Skeletal muscle tissue (tissue), 4 donors: ENCODE results near the gene CFAP91. TPM values are rescaled to one million over a fixed set of nuclear protein-coding genes. Genes with fewer than 3 reads are reported as not detected.
"Not testable (repeated sequence)": the region's sequence is repeated elsewhere in the genome, so short reads cannot be mapped to it uniquely, and the experiment has no call there.

ENCODE experiments used
- H3K27ac ChIP-seq: one replicate; pipeline ENCODE4 v1.7.0; 2013; ENCODE audit warnings: mild to moderate bottlenecking, low read depth, low read length, inconsistent platforms
- H3K27me3 ChIP-seq, 3 donors: one replicate each; pipeline ENCODE4 v1.7.0; 2013; ENCODE audit warnings: low read length in 3 of 3; ENCODE audit not compliant: control insufficient read depth in 3 of 3, insufficient read depth in 3 of 3
- H3K36me3 ChIP-seq, 3 donors: one replicate each; pipeline ENCODE4 v1.7.0; 2013; ENCODE audit warnings: low read length in 3 of 3; ENCODE audit not compliant: control insufficient read depth in 3 of 3, insufficient read depth in 3 of 3
- H3K4me1 ChIP-seq, 3 donors: one replicate each; pipeline ENCODE4 v1.7.0; 2013; ENCODE audit warnings: low read length in 3 of 3, mild to moderate bottlenecking in 3 of 3; ENCODE audit not compliant: control insufficient read depth in 3 of 3, insufficient read depth in 3 of 3
- H3K4me3 ChIP-seq, 3 donors: one replicate each; pipeline ENCODE4 v1.7.0; 2013; ENCODE audit warnings: low read length in 3 of 3
- H3K9ac ChIP-seq, 3 donors: one replicate each; pipeline ENCODE4 v1.7.0; 2013; ENCODE audit warnings: low read length in 3 of 3, mild to moderate bottlenecking in 3 of 3, moderate library complexity in 2 of 3, low read depth in 1 of 3
- H3K9me3 ChIP-seq, 3 donors: one replicate each; pipeline ENCODE4 v1.7.0; 2013; ENCODE audit warnings: low read length in 3 of 3; ENCODE audit not compliant: control insufficient read depth in 3 of 3
- total RNA-seq: library from RNA; depleted of rRNA; stranded (reverse); fragments of >200 nt; gene quantifications from one replicate; pipeline ENCODE4 v1.2.3, GENCODE V29; 2014
- donor health status: Osteomylitis.

CFAP91 gene
- total RNA-seq, 1 donor from 2014 or later, result under 0.01 TPM

GRCh38 chr3:119677641-119677934, 25.2 kb upstream of the CFAP91 start:
- peak overlapping the region; percentile 89 for H3K27ac ChIP-seq
- peak overlapping the region; percentile 66 to 88 (median 84) for H3K9ac ChIP-seq
- peaks cover 9 to 15% (median 12%) of the 10 kb centered on the region in 3 donors for H3K4me1 ChIP-seq
- no peaks in the 10 kb centered on the region for H3K27me3 ChIP-seq
- H3K36me3 ChIP-seq, result peaks cover 7 to 20% (median 20%) of the 10 kb centered on the region in 3 donors
- peak overlapping the region; percentile 82 to 98 (median 89) for H3K4me3 ChIP-seq
- no peaks in the 10 kb centered on the region for H3K9me3 ChIP-seq

DNA sequence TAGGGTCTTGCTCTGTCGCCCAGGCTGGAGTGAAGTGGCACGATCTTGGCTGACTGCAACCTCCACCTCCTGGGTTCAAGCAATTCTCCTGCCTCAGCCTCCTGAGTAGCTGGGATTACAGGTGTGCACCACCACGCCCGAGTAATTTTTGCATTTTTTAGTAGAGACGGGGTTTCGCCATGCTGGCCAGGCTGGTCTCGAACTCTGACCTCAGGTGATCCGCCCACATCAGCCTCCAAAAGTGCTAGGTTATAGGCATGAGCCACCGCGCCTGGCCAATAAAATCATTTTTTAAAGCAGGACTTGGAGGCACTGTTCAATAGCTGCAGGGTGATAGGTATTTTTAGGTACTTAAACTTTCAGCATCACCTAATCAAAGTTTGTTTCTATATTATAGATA, 24.6 kb upstream of the CFAP91 start:
- H3K4me3 ChIP-seq, H3K27me3 ChIP-seq, H3K9me3 ChIP-seq, H3K27ac ChIP-seq, H3K9ac ChIP-seq: not testable (repeated sequence)
- peaks cover 7 to 14% (median 13%) of the 10 kb centered on the region in 3 donors for H3K36me3 ChIP-seq
- H3K4me1 ChIP-seq, result peaks cover 9 to 15% (median 12%) of the 10 kb centered on the region in 3 donors

GRCh38 chr3:119679874-119680273, 22.9 kb upstream of the CFAP91 start:
- no peaks in the 10 kb centered on the region for H3K27me3 ChIP-seq
- no peak overlapping the region for H3K9ac ChIP-seq
- no peaks in the 10 kb centered on the region for H3K9me3 ChIP-seq
- peaks cover 0 to 4% (median 2%) of the 10 kb centered on the region in 3 donors for H3K36me3 ChIP-seq
- no peak overlapping the region for H3K27ac ChIP-seq
- H3K4me1 ChIP-seq, result peaks cover 9 to 15% (median 12%) of the 10 kb centered on the region in 3 donors
- H3K4me3 ChIP-seq, result no peak overlapping the region

GRCh38 chr3:119681279-119681678, 21.5 kb upstream of the CFAP91 start:
- Histone ChIP-seq H3K27me3 (no peaks in the 10 kb centered on the region), H3K27ac (no peak overlapping the region), H3K36me3 (no peaks in the 10 kb centered on the region), H3K9ac (no peak overlapping the region), H3K4me1 (peaks cover under 1 to 7% (median 4%) of the 10 kb centered on the region in 3 donors), H3K4me3 (no peak overlapping the region), H3K9me3 (no peaks in the 10 kb centered on the region)

DNA sequence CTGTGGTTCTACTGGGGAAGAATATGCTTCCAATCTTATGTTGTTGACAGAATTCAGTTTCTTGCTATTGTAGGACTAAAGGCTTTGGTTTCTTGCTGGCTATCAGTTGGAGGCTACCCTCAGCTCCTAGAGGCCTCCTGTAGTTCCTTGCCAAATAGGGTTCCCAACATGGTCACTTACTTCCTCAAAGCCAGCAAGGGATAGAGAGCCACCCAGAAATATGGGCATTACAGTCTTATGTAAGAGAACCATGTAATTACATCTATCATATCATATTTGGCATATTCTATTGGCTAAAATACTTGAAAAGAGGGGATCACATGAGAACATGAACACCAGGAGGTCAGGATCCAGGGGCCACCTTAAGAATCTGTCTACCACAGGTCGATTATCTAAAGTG, 19.4 kb upstream of the CFAP91 start:
- H3K36me3 ChIP-seq, result no peaks in the 10 kb centered on the region
- no peak overlapping the region for H3K27ac ChIP-seq
- no peak overlapping the region for H3K9ac ChIP-seq
- no peaks in the 10 kb centered on the region for H3K4me1 ChIP-seq
- no peak overlapping the region for H3K4me3 ChIP-seq
- no peaks in the 10 kb centered on the region for H3K27me3 ChIP-seq
- no peaks in the 10 kb centered on the region for H3K9me3 ChIP-seq

GRCh38 chr3:119690043-119690656, 12.7 kb upstream of the CFAP91 start:
- Histone ChIP-seq H3K9ac (no peak overlapping the region), H3K4me1 (no peaks in the 10 kb centered on the region), H3K4me3 (no peak overlapping the region), H3K27ac (no peak overlapping the region), H3K9me3 (no peaks in the 10 kb centered on the region), H3K27me3 (peaks cover 0 to 2% (median 0%) of the 10 kb centered on the region in 3 donors), H3K36me3 (no peaks in the 10 kb centered on the region)

GRCh38 chr3:119695480-119695879, 7.3 kb upstream of the CFAP91 start:
- no peaks in the 10 kb centered on the region for H3K4me1 ChIP-seq
- H3K4me3 ChIP-seq, result no peak overlapping the region
- H3K36me3 ChIP-seq, result no peaks in the 10 kb centered on the region
- no peak overlapping the region for H3K27ac ChIP-seq
- H3K9me3 ChIP-seq, result no peaks in the 10 kb centered on the region
- H3K27me3 ChIP-seq, result peaks cover 0 to 2% (median 0%) of the 10 kb centered on the region in 3 donors
- H3K9ac ChIP-seq, result no peak overlapping the region

DNA sequence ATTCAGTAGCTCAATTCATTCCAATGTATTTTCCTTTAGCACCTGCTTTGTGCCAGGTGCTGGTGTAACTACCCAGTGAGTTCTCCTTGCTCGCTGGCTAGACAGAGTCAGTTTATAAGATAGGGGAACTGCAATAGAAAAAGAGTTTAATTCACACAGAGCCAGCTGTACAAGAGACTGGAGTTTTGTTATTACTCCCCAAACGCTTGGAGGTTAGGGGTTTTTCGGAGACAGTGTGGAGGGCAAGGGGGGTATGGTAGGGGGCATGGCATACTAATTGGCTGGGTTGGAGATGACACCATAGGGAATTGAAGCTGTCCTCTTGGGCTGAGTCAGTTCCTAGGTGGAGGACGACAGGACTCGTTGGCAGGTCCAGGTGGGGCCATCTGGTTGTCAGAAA, 5.4 kb upstream of the CFAP91 start:
- H3K4me3 ChIP-seq, result no peak overlapping the region
- H3K9me3 ChIP-seq, result no peaks in the 10 kb centered on the region
- H3K36me3 ChIP-seq, result no peaks in the 10 kb centered on the region
- H3K4me1 ChIP-seq, result peaks cover 1 to 3% (median 2%) of the 10 kb centered on the region in 3 donors
- H3K27ac ChIP-seq, result no peak overlapping the region
- H3K9ac ChIP-seq, result no peak overlapping the region
- peaks cover 0 to 2% (median 0%) of the 10 kb centered on the region in 3 donors for H3K27me3 ChIP-seq

GRCh38 chr3:119700269-119700919, 2.4 kb upstream of the CFAP91 start:
- no peaks in the 10 kb centered on the region for H3K36me3 ChIP-seq
- no peak overlapping the region for H3K9ac ChIP-seq
- peaks cover 11 to 13% (median 11%) of the 10 kb centered on the region in 3 donors for H3K4me1 ChIP-seq
- no peak overlapping the region for H3K4me3 ChIP-seq
- H3K27ac ChIP-seq, result no peak overlapping the region
- no peaks in the 10 kb centered on the region for H3K27me3 ChIP-seq
- H3K9me3 ChIP-seq, result no peaks in the 10 kb centered on the region

GRCh38 chr3:119700920-119701734, 1.7 kb upstream of the CFAP91 start:
- no peak overlapping the region for H3K27ac ChIP-seq
- H3K9me3 ChIP-seq, result no peaks in the 10 kb centered on the region

More at GRCh38 chr3:119700920-119701734, 1.7 kb upstream of the CFAP91 start:
- no peak overlapping the region for H3K4me3 ChIP-seq
- H3K36me3 ChIP-seq, result no peaks in the 10 kb centered on the region
- H3K27me3 ChIP-seq, result no peaks in the 10 kb centered on the region
- H3K9ac ChIP-seq, result no peak overlapping the region
- H3K4me1 ChIP-seq, result peaks cover 11 to 13% (median 11%) of the 10 kb centered on the region in 3 donors
